ENCODE data around the gene KCNF1.
"Not testable (repeated sequence)": the region's sequence is repeated elsewhere in the genome, so short reads cannot be mapped to it uniquely, and the experiment has no call there.

KCNF1 gene

GRCh38 chr2:10947005-10947440 is 35.3 kb downstream of the KCNF1 start:
- Histone ChIP-seq H3K9me3 (ENCODE audit: control insufficient read depth, insufficient read depth, low read length) (no peaks in the 10 kb centered on the region), H3K4me1 (ENCODE audit: insufficient read depth, low read length) (peaks cover 3% of the 10 kb centered on the region; the same call in 1 of the 2 replicates), H3K36me3 (ENCODE audit: insufficient read depth, low read length) (no peaks in the 10 kb centered on the region), H3K9ac (ENCODE audit: low read depth, low read length) (no peak overlapping the region)

GRCh38 chr2:10947446-10948187 is 35.9 kb downstream of the KCNF1 start:
- H3K9ac ChIP-seq (ENCODE audit: low read depth, low read length) = no peak overlapping the region
- no peaks in the 10 kb centered on the region for H3K9me3 ChIP-seq (ENCODE audit: control insufficient read depth, insufficient read depth, low read length)
- H3K4me1 ChIP-seq (ENCODE audit: insufficient read depth, low read length) = peaks cover 3% of the 10 kb centered on the region; the same call in 1 of the 2 replicates
- no peaks in the 10 kb centered on the region for H3K36me3 ChIP-seq (ENCODE audit: insufficient read depth, low read length)

GRCh38 chr2:10948188-10948564 is 36.4 kb downstream of the KCNF1 start:
- Histone ChIP-seq H3K9me3 (ENCODE audit: control insufficient read depth, insufficient read depth, low read length) (no peaks in the 10 kb centered on the region), H3K4me1 (ENCODE audit: insufficient read depth, low read length) (peaks cover 3% of the 10 kb centered on the region; the same call in 1 of the 2 replicates), H3K36me3 (ENCODE audit: insufficient read depth, low read length) (no peaks in the 10 kb centered on the region), H3K9ac (ENCODE audit: low read depth, low read length) (no peak overlapping the region)

- H3K9me3 ChIP-seq (ENCODE audit: control insufficient read depth, insufficient read depth, low read length) = no peaks in the 10 kb centered on the region
- H3K4me1 ChIP-seq (ENCODE audit: insufficient read depth, low read length) = peaks cover 3% of the 10 kb centered on the region; the same call in 1 of the 2 replicates
- H3K9ac ChIP-seq (ENCODE audit: low read depth, low read length) = no peak overlapping the region
- no peaks in the 10 kb centered on the region for H3K36me3 ChIP-seq (ENCODE audit: insufficient read depth, low read length)
Measured at GRCh38 chr2:10948606-10949230, 37.0 kb downstream of the KCNF1 start.

GRCh38 chr2:10949835-10950234 is 38.1 kb downstream of the KCNF1 start:
- Histone ChIP-seq H3K9me3 (ENCODE audit: control insufficient read depth, insufficient read depth, low read length) (no peaks in the 10 kb centered on the region), H3K9ac (ENCODE audit: low read depth, low read length) (no peak overlapping the region), H3K36me3 (ENCODE audit: insufficient read depth, low read length) (no peaks in the 10 kb centered on the region), H3K4me1 (ENCODE audit: insufficient read depth, low read length) (peaks cover 3% of the 10 kb centered on the region; the same call in 1 of the 2 replicates)

GRCh38 chr2:10951558-10952414 is 40.1 kb downstream of the KCNF1 start:
- H3K9me3 ChIP-seq (ENCODE audit: control insufficient read depth, insufficient read depth, low read length) = no peaks in the 10 kb centered on the region

GRCh38 chr2:10954416-10954815 is 42.7 kb downstream of the KCNF1 start:
- peaks cover 3% of the 10 kb centered on the region; the same call in 1 of the 2 replicates for H3K4me1 ChIP-seq (ENCODE audit: insufficient read depth, low read length)
- H3K36me3 ChIP-seq (ENCODE audit: insufficient read depth, low read length) = no peaks in the 10 kb centered on the region
- H3K9me3 ChIP-seq (ENCODE audit: control insufficient read depth, insufficient read depth, low read length) = no peaks in the 10 kb centered on the region
- no peak overlapping the region for H3K9ac ChIP-seq (ENCODE audit: low read depth, low read length)

More at GRCh38 chr2:10951558-10952414, 40.1 kb downstream of the KCNF1 start:
- H3K4me1 ChIP-seq (ENCODE audit: insufficient read depth, low read length) = peaks cover 3% of the 10 kb centered on the region; the same call in 1 of the 2 replicates
- no peaks in the 10 kb centered on the region for H3K36me3 ChIP-seq (ENCODE audit: insufficient read depth, low read length)
- no peak overlapping the region for H3K9ac ChIP-seq (ENCODE audit: low read depth, low read length)

GRCh38 chr2:10954856-10955818 is 43.4 kb downstream of the KCNF1 start:
- Histone ChIP-seq H3K9me3 (ENCODE audit: control insufficient read depth, insufficient read depth, low read length) (no peaks in the 10 kb centered on the region), H3K4me1 (ENCODE audit: insufficient read depth, low read length) (peaks cover 3% of the 10 kb centered on the region; the same call in 1 of the 2 replicates), H3K9ac (ENCODE audit: low read depth, low read length) (no peak overlapping the region), H3K36me3 (ENCODE audit: insufficient read depth, low read length) (no peaks in the 10 kb centered on the region)

- H3K9me3 ChIP-seq (ENCODE audit: control insufficient read depth, insufficient read depth, low read length) = no peaks in the 10 kb centered on the region
- H3K4me1 ChIP-seq (ENCODE audit: insufficient read depth, low read length) = peaks cover 3% of the 10 kb centered on the region; the same call in 1 of the 2 replicates
Measured at GRCh38 chr2:10956006-10956790, 44.5 kb downstream of the KCNF1 start.

GRCh38 chr2:10957391-10957790 is 45.7 kb downstream of the KCNF1 start:
- no peaks in the 10 kb centered on the region for H3K9me3 ChIP-seq (ENCODE audit: control insufficient read depth, insufficient read depth, low read length)
- no peaks in the 10 kb centered on the region for H3K4me1 ChIP-seq (ENCODE audit: insufficient read depth, low read length)
- H3K36me3 ChIP-seq (ENCODE audit: insufficient read depth, low read length) = no peaks in the 10 kb centered on the region
- no peak overlapping the region for H3K9ac ChIP-seq (ENCODE audit: low read depth, low read length)

More at GRCh38 chr2:10956006-10956790, 44.5 kb downstream of the KCNF1 start:
- H3K9ac ChIP-seq (ENCODE audit: low read depth, low read length) = no peak overlapping the region
- H3K36me3 ChIP-seq (ENCODE audit: insufficient read depth, low read length) = no peaks in the 10 kb centered on the region

GRCh38 chr2:10958452-10958851 is 46.7 kb downstream of the KCNF1 start:
- not testable (repeated sequence) for H3K9me3 ChIP-seq (ENCODE audit: control insufficient read depth, insufficient read depth, low read length); H3K4me1 ChIP-seq (ENCODE audit: insufficient read depth, low read length); H3K9ac ChIP-seq (ENCODE audit: low read depth, low read length); H3K36me3 ChIP-seq (ENCODE audit: insufficient read depth, low read length)

GRCh38 chr2:10960606-10961489 is 49.1 kb downstream of the KCNF1 start:
- Histone ChIP-seq H3K9me3 (ENCODE audit: control insufficient read depth, insufficient read depth, low read length) (no peaks in the 10 kb centered on the region), H3K9ac (ENCODE audit: low read depth, low read length) (no peak overlapping the region), H3K4me1 (ENCODE audit: insufficient read depth, low read length) (peaks cover 6% of the 10 kb centered on the region; the same call in 1 of the 2 replicates), H3K36me3 (ENCODE audit: insufficient read depth, low read length) (no peaks in the 10 kb centered on the region)
